Activated T-cell treated with anti-CD3 and anti-CD28 coated beads for 24 hours (primary cell): ENCODE measurements around the gene TPPP.

Source experiments
- DNase-seq: peaks from one replicate; pipeline ENCODE4 v3.0.0-alpha.2; 2020; ENCODE audit warnings: low read depth

TPPP gene

GRCh38 chr5:665541-665955, 27.6 kb downstream of the TPPP start:
- DNase-seq = no peak

- DNase-seq = no peak
Observed at GRCh38 chr5:664994-665360, 28.2 kb downstream of the TPPP start.

GRCh38 chr5:664343-664993, 28.7 kb downstream of the TPPP start:
- DNase-seq = no peak

- DNase-seq = no peak
Observed at GRCh38 chr5:663436-664342, 29.5 kb downstream of the TPPP start.

- no peak for DNase-seq
Observed at GRCh38 chr5:662751-663435, 30.3 kb downstream of the TPPP start.

- no peak for DNase-seq
Observed at GRCh38 chr5:661891-662750, 31.0 kb downstream of the TPPP start.

GRCh38 chr5:660491-661030, 32.6 kb downstream of the TPPP start:
- DNase-seq = no peak

GRCh38 chr5:659496-660263, 33.5 kb downstream of the TPPP start:
- no peak for DNase-seq

GRCh38 chr5:658103-658502, 35.0 kb downstream of the TPPP start:
- DNase-seq = no peak

- no peak for DNase-seq
Observed at GRCh38 chr5:657570-657969, 35.6 kb downstream of the TPPP start.

GRCh38 chr5:655406-655805, 37.7 kb downstream of the TPPP start:
- no peak for DNase-seq

- no peak for DNase-seq
Observed at GRCh38 chr5:654071-654778, 38.9 kb downstream of the TPPP start.

GRCh38 chr5:652773-653350, 40.3 kb downstream of the TPPP start:
- no peak for DNase-seq

- DNase-seq = no peak
Observed at GRCh38 chr5:652023-652515, 41.1 kb downstream of the TPPP start.

- no peak for DNase-seq
Observed at GRCh38 chr5:651296-652022, 41.7 kb downstream of the TPPP start.

GRCh38 chr5:647727-648126, 45.4 kb downstream of the TPPP start:
- no peak for DNase-seq

GRCh38 chr5:647311-647710, 45.8 kb downstream of the TPPP start:
- DNase-seq = no peak

- DNase-seq = no peak
Observed at GRCh38 chr5:646396-647201, 46.6 kb downstream of the TPPP start.
